ENCODE data around the gene MPIG6B.
A peak's percentile ranks its signal among the peaks of the same experiment; 100 is the strongest.

MPIG6B gene

DNA sequence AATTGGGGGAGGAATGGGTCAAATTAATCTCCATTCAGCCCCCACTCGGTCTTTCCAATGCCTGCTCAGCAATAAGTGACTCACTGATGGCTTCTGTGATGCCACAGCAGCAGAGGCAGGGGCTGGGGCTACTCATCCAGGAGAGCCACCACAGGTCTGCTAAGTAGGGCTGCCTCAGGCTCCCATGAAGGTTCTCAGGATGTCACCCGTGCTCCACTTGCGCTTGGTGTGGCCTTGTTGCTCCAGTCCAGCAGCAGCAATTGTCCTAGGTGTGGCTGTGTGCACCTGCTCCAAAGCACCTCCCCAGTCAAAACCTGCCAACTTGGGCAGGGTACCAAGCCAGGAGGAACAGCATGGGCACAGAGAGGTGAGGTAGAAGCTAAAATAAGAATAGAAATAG, 1.0 kb upstream of the MPIG6B start:
- no peak for DNase-seq (ENCODE audit: low read depth)

DNA sequence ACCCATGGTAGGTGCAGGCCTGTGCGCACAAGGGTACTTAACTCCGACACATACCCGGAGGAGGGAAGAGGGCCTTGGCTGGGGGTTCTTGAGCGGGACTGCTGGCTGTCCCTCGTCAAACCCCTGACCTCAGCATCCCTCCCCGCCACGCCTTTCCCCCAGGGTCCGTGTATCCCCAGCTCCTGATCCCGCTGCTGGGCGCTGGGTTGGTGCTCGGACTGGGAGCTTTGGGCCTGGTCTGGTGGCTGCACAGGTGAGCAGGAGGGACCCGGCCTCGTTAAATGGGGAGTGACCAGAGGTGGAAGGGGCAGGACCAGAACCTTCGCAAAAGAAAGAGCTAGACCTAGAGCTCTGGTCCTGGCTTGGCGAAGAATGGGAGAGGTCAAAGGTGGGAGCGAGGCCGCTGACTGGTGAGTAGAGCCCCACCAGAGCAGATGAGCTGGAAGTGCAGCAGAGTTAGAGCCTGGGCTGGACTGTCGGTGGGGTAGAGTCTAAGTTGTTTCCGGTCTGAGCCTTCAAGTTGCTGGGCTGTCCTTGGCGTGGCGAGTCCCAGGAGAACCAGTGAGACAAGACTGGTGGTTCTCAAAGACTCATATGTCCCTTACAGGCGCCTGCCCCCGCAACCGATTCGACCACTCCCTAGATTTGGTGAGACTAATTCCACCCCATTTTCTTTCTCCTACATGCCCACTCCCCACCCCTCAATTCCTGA, 963 bp downstream of the MPIG6B start:
- DNase-seq (ENCODE audit: low read depth) = no peak

DNA sequence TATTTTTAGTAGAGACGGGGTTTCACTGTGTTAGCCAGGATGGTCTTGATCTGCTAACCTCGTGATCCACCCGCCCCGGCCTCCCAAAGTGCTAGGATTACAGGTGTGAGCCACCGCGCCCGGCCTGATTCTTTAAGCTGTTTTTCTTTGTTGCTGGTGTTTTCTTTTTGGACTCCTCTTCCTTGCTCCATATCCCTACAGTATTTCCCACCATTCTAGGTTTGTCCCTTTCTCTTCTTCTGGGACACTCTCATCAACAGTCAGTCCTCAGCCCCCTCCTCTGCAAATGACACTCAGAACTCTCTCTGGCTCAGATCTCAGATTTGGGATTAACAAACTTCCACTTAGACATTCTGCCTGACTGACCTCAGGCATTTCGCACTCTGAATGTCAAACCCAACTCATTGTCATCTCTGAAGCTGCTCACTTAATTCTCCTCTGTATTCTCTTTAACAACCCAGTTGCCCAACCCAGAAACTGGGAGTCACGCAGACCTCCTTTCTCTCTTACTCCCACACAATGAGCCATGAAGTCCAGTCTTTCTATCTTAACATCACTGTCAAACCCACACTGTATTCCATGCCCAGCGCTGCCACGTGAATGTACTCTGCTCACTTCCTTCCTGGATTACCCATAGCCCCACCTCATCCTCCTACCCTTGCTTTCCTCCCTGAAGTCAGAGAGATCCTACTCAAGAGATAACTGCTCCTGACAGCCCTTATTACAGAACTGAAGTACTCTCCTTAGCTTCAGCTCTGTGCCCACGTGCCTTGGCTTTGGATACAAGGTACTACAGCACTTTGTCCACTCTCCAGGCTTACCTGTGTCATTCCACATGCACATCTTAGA, 2.6 kb downstream of the MPIG6B start:
- DNase-seq (ENCODE audit: low read depth) = no peak

DNA sequence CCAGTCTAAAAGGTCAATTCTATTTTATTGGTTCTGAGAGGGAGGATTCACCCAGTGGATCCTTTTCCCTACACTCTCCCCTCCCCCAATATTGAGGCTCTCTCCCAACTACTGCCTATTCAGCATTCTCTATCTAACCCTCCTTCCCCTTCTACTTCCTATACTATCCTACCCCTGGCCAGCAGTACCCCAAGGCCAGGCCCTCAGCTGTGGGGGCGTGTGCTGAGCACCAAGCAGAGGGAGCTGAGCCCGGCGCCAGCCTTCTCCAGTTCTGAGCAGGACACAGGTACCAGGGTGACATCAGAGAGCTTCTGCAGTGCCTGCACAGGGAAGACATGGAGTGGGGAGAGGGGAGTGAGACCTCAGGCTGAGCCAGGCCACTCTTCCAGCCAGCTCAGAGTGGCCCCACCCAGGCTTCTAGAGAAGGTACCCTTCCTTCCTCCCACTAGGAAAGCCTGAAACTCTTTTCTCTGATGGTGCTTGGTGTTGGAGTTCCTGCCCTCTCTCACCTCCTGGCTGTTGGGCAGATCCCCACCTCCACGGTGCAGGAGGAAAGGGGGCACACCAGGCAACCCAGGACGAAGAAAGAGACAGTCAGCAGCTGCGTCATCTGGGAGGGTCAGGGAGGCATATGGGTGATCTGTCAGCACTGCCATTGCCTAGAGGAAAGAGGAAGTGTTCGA, 4.0 kb downstream of the MPIG6B start:
- DNase-seq (ENCODE audit: low read depth) = no peak

DNA sequence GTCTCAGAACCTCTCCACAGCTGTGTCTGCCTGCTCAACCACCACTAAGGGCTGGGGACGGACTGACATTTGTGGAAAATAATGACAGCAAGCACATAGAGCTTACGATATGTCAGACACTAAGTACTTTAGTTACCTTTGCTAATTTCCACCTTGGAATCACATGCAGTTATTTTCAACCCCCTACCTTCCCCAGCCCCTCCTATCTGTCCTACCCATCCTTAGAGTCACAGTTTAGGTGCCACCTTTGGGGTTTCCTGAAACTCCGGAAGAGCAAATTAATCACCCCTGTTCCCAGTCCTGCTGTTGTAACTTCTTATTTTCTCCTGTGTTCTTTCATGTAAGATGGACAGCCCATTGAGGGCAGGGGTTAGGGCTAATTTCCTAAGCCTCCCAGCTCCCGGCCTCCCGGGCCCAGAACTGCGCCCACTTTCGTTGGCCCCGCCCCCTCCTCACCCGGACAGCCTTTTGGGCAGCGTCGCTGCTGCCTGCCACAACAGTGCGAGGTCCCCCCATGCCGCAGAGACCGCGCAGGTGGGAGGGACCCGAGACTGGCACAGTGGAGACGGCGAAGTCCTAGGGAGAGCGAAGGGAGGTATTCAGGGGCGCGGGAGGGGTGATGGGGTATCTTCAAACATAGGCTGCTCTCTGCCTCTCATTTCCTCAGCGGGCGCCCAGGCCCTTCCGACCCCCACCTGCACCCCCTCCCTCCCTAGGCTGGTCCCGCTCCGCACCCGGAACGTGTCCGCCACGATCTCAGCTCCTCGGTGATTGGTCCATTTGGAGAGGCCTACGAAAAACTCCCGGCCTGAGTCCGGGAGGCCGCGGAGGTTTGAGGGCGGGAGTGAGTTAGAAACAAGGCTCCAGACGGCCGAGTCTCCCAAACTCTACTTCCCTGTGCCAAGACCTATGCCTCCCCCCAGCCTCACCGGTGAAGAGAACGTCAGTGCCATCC, 4.8 kb downstream of the MPIG6B start:
- DNase-seq (ENCODE audit: low read depth) = no peak

DNA sequence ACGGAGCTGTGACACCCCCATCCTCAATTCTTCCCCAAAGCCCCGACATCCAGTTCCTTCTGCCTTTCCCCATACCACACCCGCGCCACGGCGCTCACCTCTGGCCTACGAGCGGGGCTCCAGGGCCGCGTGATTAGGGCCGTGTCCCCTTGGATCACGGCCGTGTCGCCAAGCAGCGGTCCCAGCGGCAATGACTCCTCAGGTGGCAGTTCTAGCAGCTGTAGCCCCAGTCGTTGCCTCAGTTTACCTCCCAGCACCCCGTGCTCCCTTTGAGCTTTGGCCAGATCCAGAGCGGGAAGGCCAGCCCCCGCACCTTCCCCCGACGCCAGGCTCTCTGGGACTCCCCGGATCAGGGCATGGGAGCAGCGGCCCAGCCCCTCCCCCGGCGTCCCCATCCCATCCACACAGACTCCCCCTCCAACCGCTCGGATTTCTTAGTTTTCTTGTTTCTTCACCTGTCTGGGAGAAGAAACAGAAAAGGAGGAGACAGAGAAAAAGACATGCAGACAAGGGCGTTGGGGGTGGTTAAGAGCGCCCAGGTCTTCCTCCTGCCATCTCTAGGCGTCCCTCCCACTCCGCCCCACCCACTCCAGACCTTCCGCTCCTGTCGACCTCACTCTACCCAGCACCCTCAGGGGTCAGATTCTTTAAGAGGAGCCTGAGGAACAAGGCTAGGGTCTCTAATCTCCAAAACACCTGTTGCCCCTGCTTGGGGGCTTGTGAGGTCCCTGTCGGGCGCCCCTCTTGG, 5.8 kb downstream of the MPIG6B start, which contains the start of gene DDAH2:
Gene DDAH2, minus strand, starts transcription at position 533 of the 748 bp plus-strand sequence. Its CDS starts 138 bp downstream, at position 395.
- no peak for DNase-seq (ENCODE audit: low read depth)

DNA sequence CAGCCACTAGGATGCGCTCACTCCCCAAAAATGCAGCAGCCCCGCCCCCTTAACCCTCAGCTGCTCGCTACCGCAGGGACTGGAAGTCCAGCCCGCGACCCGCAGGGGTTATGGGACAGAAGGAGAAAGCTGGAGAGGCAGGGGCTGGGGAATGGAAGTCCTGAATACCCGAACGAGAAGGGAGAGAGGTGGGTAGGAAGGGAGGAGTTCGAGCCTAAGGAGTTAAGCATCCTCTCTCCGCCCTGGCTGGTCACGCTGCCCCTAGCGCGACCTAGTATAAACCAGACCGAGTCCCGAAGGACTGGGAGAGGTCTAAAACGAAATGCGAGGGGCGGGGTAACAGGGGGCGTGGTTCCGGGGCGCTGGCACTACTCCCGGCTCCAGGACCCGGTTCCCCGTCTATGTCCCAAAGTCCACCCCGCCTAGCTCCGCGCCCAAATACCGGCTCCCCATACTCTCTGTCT, 6.4 kb downstream of the MPIG6B start:
- peak; percentile 89 for DNase-seq (ENCODE audit: low read depth)

DNA sequence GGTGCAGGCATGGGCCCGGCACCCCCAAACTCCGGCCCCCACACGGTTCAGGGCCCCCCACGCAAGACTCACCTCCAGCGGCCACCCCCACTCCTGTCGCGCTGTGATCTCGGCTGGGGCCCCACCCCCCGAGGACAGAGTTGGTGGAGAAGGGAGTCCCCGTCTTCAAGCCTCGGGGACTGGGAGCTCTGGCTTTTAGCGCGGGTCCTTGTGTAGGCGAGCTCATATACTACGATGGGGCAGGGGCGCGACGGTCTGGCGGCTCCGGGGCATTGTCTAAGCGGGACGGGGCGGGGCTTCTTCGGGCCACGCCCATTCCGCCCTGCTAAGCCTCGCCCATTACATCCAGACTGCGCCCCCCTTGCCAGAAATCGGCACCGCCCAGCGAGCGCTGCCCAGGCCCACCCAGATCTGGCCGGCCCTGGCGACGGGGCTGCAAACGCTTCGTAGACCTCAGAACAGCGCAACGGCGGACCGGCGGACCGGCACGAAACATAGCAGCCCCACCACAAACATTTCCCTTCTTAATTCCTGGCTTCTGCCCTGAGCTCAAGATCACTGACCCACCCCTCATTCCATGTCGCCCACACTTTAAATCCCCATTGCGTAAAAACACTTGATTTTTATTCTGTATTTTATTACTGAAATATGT, 6.9 kb downstream of the MPIG6B start:
- DNase-seq (ENCODE audit: low read depth) = peak; percentile 93

DNA sequence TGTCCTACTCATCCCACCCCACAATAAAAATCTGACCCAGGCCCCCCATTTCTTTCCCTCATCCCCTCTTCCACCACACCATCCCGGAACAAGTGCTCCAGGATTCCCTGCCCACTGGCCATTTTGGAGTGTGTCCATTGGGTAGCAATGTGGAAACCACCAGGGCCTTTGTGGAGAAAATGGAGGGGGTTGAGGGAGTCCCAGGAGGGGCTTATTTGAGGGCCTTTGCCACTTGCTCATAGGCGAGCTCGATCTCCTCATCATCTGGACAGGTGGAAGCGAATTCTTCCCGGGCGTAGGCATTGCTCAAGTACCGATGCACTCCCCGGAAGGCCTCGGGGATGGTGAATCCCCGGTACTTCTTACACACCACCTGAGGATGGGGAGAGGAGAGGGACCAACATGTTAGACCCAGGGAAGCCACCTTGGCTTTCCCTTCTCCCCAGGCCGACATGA, 7.5 kb downstream of the MPIG6B start:
- DNase-seq (ENCODE audit: low read depth) = no peak

DNA sequence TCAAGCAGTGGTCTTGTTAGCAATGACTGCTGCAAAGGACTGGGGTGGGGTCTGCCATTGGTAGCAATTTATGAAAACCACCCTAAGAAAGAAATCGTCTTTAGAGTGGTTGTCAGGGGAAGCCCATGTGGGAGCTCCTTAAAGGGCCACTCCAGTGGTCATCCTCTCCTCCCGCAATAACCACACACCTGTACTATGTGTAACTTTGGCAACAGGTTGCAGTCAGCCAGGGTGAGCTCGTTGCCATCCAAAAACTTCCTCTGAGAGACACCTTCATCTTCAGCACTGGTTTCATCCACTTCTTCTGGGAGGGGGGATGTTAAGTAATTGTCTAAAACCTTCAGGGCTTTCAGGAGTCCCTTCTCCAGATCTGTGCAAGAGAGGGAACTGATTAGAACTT, 8.9 kb downstream of the MPIG6B start:
- DNase-seq (ENCODE audit: low read depth) = no peak

DNA sequence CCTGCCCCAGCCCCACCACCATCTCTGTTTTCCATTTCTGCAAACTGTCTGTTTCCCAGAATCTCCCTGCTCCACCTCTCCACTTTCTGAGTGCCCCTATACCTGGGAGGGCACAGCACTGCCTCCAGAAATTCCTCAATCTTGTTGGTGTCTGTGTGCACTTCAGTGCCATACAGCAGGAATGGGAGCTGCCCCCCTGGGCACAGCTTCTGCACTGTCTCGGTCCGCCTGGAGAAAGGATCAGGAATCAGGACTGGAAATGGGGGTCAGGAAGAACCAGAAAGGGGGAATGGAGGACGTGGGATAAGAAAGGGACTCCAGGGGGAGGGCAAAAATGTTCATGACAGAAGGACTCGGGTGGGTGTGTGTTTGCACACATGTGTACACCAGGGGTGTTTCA, 10.6 kb downstream of the MPIG6B start:
- no peak for DNase-seq (ENCODE audit: low read depth)

DNA sequence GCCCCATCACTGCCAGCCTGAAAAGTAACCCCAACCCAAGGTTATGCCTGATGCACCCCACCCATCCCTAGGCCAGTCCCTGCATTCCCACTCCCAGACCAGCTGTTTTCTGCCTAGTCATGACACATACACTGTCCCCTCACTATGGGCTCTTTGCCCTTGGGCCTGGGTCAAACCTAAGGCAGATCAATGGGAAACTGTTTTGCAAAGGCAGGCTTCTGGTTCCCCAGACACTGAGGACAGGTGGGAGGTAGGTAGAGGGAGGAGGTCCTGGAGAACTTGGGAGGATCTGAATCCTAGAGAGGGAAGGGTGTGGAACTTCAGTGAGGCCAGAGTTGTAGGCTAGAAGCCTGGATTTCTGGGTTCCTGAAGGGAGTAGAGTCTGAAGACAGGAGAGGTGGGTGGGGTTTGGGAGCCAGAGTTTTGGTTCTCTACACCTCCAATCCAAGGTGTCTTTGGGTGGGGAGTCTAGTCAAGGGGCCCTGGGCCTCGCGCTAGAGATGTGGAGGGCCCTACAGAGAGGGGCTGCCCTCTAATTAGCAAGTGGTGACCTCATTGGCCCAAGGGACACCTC, 11.2 kb downstream of the MPIG6B start:
- DNase-seq (ENCODE audit: low read depth) = no peak

DNA sequence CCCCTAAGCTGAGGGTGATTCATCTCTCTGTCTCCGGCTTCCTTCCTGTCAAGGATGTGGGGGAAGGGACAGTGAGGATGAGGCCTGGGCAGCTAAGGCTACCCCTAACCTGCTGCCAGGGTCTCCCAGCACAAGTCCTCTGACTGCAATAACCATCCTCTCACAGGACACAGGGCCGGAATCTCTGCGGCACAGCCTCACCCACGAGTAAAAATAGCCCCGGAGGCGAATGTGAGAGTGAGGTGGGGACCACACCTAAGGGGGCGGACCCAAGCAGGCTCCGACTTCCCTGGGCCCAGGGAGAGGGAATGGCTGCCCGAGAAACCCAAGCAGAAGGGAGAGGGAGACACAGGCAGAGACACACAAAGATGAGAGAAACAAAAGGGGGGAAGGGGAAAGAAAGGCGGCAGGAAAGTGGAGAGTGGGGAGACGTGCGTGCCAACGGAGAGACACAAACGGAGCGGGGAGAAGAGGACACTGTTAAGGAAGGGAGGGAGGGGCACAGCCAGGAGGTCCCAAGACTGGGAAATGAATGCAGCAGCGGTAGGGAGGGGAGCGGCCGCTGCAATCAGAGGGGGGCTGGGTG, 11.7 kb downstream of the MPIG6B start:
- DNase-seq (ENCODE audit: low read depth) = no peak

DNA sequence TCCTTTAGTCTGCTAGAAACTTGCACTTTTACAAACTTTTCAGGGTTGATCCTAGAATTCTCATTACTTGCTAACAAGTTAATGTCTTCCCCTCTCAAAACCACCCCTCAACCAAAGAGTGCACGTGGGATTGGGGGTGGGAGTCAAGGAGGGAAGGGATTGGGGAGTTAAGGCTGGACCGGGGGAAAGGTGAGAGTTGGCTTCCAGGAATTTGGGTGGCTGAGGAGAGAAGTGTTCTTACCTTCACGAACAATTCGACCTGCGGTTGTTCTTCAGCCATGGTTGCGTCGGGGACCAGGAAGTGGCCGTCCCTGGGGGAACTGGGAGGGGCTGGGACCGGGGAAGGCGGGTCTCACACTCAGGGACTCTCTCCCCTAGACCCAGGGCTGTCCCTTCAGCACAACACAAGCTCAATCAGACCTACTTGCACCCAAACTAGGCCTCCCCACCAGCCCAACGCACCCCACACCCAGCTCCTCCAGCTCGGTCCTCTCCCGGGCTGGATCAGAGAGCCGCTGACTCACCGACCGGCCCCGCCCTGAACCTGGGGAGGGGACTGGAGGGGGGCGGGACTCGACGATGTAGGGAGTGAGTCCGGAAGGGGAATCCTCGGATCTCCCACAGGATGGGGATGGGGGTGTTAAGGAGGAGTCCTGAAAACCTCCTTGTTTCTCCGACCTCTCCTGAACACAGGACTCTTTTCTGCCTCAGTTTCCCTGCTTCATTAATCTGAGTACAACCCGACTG, 13.0 kb downstream of the MPIG6B start, which contains the start of gene CLIC1:
Gene CLIC1, minus strand, starts transcription at position 510 of the 747 bp plus-strand sequence. Its CDS starts 230 bp downstream, at position 280.
- peak; percentile 72 for DNase-seq (ENCODE audit: low read depth)

DNA sequence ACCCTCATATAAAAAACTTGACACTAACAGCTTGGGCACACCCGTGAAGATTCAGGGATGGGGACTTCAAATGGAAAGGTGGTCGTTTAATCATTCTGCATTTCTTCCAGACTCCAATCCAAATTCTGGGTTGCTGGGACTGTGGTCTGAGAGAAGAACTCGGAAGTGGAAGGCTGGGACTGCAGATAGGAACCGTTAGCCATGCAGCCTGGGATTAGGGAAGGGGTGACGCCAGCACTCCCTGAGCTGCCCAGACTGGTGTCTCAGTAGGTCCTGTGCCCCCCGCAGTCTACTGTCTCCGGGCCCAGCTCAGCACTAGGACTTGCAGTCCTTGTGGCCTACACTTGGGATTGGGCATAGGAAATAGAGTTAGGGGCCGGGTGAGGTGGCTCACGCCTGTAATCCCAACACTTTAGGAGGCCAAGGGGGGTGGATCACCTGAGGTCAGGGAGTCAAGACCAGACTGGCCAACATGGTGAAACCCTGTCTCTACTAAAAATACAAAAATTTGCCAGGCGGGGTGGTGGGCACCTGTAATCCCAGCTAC, 13.7 kb downstream of the MPIG6B start:
- no peak for DNase-seq (ENCODE audit: low read depth)

DNA sequence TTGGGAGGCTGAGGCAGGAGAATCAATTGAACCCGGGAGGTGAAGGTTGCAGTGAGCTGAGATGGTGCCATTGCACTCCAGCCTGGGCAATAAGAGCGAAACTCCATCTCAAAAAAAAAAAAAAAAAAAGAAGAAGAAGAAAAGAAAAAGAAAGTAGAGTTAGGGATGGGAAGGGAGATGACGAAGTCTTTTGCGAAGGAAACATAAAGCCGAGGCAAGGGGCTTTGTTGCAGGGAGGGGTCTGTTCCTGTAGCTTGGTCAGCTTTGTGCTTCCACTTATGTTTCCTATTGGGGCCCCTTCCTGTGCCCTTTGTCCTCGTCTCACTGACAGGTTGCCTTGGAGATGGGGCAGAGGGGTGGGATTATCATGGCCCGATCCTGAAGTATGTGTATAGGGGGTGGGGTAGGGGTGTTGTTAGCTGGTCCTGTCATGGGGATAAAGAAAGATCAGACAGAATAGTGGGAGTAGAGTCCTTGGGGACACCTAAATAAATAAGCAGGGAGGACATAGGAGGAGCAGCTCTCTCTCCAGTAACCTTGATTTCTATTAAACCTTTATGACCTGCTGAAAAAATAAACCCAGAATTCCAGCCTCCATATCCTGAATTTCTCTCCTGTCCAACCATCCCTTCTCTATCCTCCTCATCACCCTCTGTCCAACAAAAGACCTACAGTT, 14.3 kb downstream of the MPIG6B start:
- no peak for DNase-seq (ENCODE audit: low read depth)
